Progenitor cell of endocrine pancreas (in vitro differentiated cells): ENCODE measurements around the gene ANO10. TPM values are rescaled to one million over a fixed set of nuclear protein-coding genes. Genes with fewer than 3 reads are reported as not detected.

ENCODE experiments used
- DNase-seq: peaks from one replicate; pipeline ENCODE4 v3.0.0; 2021; ENCODE audit warnings: low spot score; ENCODE audit not compliant: unreplicated experiment
- H3K27ac Mint-ChIP-seq: 2 replicates; pipeline ENCODE4 v1.8.0; 2021; ENCODE audit warnings: mild to moderate bottlenecking, moderate library complexity, mixed read lengths
- H3K27me3 Mint-ChIP-seq: 2 replicates; pipeline ENCODE4 v1.8.0; 2021; ENCODE audit warnings: mixed read lengths
- H3K36me3 Mint-ChIP-seq: 2 replicates; pipeline ENCODE4 v1.8.0; 2022; ENCODE audit warnings: mixed read lengths; ENCODE audit not compliant: insufficient read depth
- H3K4me1 Mint-ChIP-seq: 2 replicates; pipeline ENCODE4 v1.8.0; 2021; ENCODE audit warnings: low read depth, mixed read lengths
- H3K4me3 Mint-ChIP-seq: 2 replicates; pipeline ENCODE4 v1.8.0; 2021; ENCODE audit warnings: low read depth, mild to moderate bottlenecking, moderate library complexity, mixed read lengths
- H3K9me3 Mint-ChIP-seq: 2 replicates; pipeline ENCODE4 v1.8.0; 2021; ENCODE audit warnings: low read depth, mixed read lengths
- total RNA-seq: library from RNA; stranded (reverse); gene quantifications from 2 replicates; pipeline ENCODE4 v1.2.1, GENCODE V29; 2021
- TF ChIP-seq, protein P1 (sequence below): fragments of 200-600 bp; sonication (generic); IDR thresholded peaks from one replicate; pipeline ENCODE4 v1.5.0; 2021; ENCODE audit warnings: antibody characterized with exemption, mild to moderate bottlenecking; ENCODE audit not compliant: unreplicated experiment

The ANO10 gene
- total RNA-seq, 1 donor from 2014 or later: 30.1 TPM

GRCh38 chr3:43451670-43452254 is 170.0 kb downstream of the ANO10 start:
- TF ChIP-seq, protein P1, sequence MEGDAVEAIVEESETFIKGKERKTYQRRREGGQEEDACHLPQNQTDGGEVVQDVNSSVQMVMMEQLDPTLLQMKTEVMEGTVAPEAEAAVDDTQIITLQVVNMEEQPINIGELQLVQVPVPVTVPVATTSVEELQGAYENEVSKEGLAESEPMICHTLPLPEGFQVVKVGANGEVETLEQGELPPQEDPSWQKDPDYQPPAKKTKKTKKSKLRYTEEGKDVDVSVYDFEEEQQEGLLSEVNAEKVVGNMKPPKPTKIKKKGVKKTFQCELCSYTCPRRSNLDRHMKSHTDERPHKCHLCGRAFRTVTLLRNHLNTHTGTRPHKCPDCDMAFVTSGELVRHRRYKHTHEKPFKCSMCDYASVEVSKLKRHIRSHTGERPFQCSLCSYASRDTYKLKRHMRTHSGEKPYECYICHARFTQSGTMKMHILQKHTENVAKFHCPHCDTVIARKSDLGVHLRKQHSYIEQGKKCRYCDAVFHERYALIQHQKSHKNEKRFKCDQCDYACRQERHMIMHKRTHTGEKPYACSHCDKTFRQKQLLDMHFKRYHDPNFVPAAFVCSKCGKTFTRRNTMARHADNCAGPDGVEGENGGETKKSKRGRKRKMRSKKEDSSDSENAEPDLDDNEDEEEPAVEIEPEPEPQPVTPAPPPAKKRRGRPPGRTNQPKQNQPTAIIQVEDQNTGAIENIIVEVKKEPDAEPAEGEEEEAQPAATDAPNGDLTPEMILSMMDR: no peak
- Mint-ChIP-seq H3K4me1 (peaks cover 4% of the 10 kb centered on the region), H3K36me3 (no peaks in the 10 kb centered on the region), H3K9me3 (no peaks in the 10 kb centered on the region), H3K27ac (no peak overlapping the region), H3K27me3 (no peaks in the 10 kb centered on the region), H3K4me3 (no peak overlapping the region)
- no peak for DNase-seq

DNA sequence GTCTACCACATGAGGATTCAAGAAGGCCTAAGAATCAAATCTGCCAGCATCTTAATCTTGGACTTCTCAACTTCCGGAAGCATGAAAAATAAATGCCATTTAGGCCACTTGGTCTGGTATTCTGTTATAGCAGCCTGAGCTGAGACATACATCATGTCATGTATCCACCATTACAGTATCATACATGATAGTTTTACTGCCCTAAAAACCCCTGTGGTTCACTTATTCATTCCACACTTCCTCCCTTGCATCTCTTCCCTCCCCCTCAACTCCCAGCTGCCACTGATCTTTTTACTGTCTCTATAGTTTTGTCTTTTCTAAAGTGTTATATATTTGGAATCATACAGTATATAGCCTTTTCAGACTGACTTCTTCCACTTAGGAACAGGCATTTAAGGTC is 173.7 kb downstream of the ANO10 start:
- Mint-ChIP-seq H3K36me3 (no peaks in the 10 kb centered on the region), H3K4me1 (peaks cover 4% of the 10 kb centered on the region), H3K4me3 (no peak overlapping the region), H3K27ac (no peak overlapping the region), H3K9me3 (no peaks in the 10 kb centered on the region), H3K27me3 (no peaks in the 10 kb centered on the region)
- TF ChIP-seq, protein P1: no peak
- no peak for DNase-seq

DNA sequence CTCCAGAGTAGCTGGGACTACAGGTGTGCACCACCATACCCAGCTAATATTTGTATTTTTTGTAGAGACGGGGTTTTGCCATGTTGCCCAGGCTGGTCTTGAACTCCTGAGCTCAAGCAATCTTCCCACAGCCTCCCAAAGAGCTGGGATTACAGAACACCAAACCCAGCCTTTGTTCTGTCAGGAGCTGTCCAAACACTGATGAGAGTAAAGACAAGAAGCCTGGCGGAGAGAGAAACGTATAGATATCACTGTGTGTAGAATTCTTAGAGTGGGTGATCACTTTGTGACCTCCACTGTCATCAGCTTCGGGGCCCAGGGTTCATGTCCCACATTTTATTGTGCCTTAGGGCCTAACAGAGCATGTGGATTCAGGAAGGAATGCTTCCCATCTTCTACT is 176.0 kb downstream of the ANO10 start:
- Mint-ChIP-seq H3K9me3 (peaks cover 7% of the 10 kb centered on the region), H3K4me3 (no peak overlapping the region), H3K27me3 (no peaks in the 10 kb centered on the region), H3K36me3 (no peaks in the 10 kb centered on the region), H3K4me1 (no peaks in the 10 kb centered on the region), H3K27ac (no peak overlapping the region)
- no peak for DNase-seq
- TF ChIP-seq, protein P1: no peak

- no peaks in the 10 kb centered on the region for H3K4me1 Mint-ChIP-seq
- H3K36me3 Mint-ChIP-seq: peaks cover 7% of the 10 kb centered on the region
- TF ChIP-seq, protein P1: no peak
- H3K27me3 Mint-ChIP-seq: no peaks in the 10 kb centered on the region
- no peak overlapping the region for H3K4me3 Mint-ChIP-seq
- H3K27ac Mint-ChIP-seq: no peak overlapping the region
- peaks cover 23% of the 10 kb centered on the region for H3K9me3 Mint-ChIP-seq
- DNase-seq: no peak
These were observed 178.9 kb downstream of the ANO10 start for GRCh38 chr3:43442872-43443395.

GRCh38 chr3:43436507-43437140 is 185.2 kb downstream of the ANO10 start:
- Mint-ChIP-seq H3K4me3 (no peak overlapping the region), H3K27me3 (no peaks in the 10 kb centered on the region), H3K27ac (no peak overlapping the region), H3K4me1 (no peaks in the 10 kb centered on the region), H3K36me3 (peaks cover 9% of the 10 kb centered on the region), H3K9me3 (peaks cover 23% of the 10 kb centered on the region)
- TF ChIP-seq, protein P1: no peak
- no peak for DNase-seq
